ENCODE measurements around the gene MYD88.
"Not testable (repeated sequence)": the region's sequence is repeated elsewhere in the genome, so short reads cannot be mapped to it uniquely, and the experiment has no call there.

MYD88 gene

GRCh38 chr3:38127611-38128302 lies 10.7 kb upstream of the MYD88 start:
- no peak for DNase-seq

- no peak for DNase-seq
These were observed 10.2 kb upstream of the MYD88 start for GRCh38 chr3:38128303-38128655.

- no peak for DNase-seq
These were observed 9.4 kb upstream of the MYD88 start for GRCh38 chr3:38129058-38129457.

- DNase-seq = no peak
These were observed 7.8 kb upstream of the MYD88 start for GRCh38 chr3:38130631-38131065.

GRCh38 chr3:38131621-38132369 lies 6.7 kb upstream of the MYD88 start:
- no peak for DNase-seq

- DNase-seq = no peak
These were observed 5.3 kb upstream of the MYD88 start for GRCh38 chr3:38133209-38133556.

- DNase-seq = no peak
These were observed 4.7 kb upstream of the MYD88 start for GRCh38 chr3:38133557-38134405.

GRCh38 chr3:38134517-38135143 lies 3.8 kb upstream of the MYD88 start:
- not testable (repeated sequence) for DNase-seq

- not testable (repeated sequence) for DNase-seq
These were observed 2.7 kb upstream of the MYD88 start for GRCh38 chr3:38135621-38136277.

GRCh38 chr3:38136393-38136776 lies 2.1 kb upstream of the MYD88 start:
- DNase-seq = no peak

GRCh38 chr3:38136777-38137614 lies 1.5 kb upstream of the MYD88 start, which contains the start of gene ACAA1:
ACAA1 (minus strand) TSS chr3:38137127; CDS start chr3:38137035, 92 bp downstream.
- peak; percentile 97 for DNase-seq

GRCh38 chr3:38137615-38138348 lies 679 bp upstream of the MYD88 start:
- DNase-seq = no peak

- DNase-seq = no peak
These were observed 730 bp downstream of the MYD88 start for GRCh38 chr3:38139191-38139590.

- peak; percentile 21 for DNase-seq
These were observed 1.2 kb downstream of the MYD88 start for GRCh38 chr3:38139652-38140051.

GRCh38 chr3:38140326-38141172 lies 2.1 kb downstream of the MYD88 start:
- DNase-seq = no peak

- no peak for DNase-seq
These were observed 2.9 kb downstream of the MYD88 start for GRCh38 chr3:38141173-38141951.

GRCh38 chr3:38141952-38142273 lies 3.5 kb downstream of the MYD88 start:
- DNase-seq = no peak

GRCh38 chr3:38142959-38143358 lies 4.5 kb downstream of the MYD88 start:
- no peak for DNase-seq

GRCh38 chr3:38143511-38143910 lies 5.0 kb downstream of the MYD88 start:
- DNase-seq = no peak

All from retina (tissue), 1 donor.